ENCODE measurements around the gene TEN1.

TEN1 gene

DNA sequence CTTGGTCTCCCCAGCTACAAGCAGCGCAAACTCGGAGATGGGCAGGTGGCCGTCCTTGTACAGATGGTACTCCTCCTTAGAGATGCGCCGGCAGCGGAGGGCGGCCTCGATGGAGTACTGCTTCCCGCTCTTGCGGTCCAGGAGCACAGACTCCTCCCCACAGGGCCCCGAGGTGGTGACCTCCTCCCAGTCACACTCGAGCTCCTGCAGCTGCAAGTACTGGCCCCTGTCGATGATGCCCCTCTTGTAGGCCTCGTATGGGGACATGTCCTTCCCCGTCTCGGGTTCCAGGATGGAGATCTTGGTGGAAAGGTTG, 28.8 kb downstream of the TEN1 start:
- DNase-seq: no peak

DNA sequence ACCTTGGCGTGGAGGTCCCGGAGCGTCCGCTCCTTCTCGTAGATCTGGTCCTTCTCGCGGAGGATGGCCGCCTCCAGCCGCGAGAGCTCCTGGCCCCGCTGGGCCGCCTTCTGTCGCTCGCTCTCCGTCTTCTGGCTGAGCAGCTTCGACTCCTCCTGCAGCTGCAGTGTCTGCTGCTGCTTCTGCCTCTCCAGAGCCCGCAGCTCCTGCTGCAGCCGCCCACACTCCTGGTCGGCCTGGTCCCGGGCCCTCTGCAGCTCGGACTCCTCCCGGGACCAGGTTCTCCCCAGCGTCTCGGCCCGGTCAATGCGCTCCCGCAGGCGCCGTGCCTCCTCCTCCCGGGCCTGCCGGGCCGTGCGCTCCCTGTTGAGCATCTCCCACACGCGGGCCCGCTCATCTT, 29.2 kb downstream of the TEN1 start:
- no peak for DNase-seq

DNA sequence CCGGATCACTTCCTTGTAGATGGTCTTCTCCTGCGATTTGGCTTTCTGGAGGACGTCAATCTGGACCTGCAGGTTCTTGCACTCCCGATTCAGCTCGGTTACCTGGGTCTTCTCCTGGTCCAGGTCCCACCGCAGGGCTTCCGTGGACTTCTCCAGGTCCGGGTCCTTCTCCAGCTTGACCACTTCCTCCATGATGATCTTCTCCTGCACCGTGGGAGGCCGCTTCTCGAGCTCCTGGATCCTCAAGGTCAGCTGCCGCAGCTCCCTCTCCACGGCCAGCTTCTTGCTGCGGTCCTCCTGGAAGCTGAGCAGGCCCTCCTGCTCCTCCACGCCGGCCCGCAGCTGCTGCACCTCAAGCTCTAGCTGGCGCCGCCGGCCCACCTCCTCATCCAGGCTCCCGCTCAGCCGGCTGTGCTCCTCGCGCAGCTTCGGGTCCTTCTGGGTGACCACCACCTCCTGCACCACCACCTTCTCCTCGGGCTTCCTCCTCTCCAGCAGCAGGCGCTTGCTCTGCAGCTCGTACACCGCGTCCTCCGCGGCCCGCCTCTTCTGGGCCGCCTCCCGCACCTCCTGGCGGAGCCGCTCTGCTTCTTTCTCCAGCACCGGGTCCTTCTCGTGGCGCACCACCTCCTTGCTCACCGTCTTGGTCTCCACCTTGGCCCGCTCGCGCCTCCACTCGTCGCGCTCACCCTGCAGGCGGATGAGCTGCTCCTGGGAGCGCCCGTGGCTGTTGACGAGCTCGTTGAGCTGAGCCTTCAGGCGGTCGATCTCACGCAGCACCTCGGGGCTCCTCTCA, 29.8 kb downstream of the TEN1 start:
- no peak for DNase-seq

DNA sequence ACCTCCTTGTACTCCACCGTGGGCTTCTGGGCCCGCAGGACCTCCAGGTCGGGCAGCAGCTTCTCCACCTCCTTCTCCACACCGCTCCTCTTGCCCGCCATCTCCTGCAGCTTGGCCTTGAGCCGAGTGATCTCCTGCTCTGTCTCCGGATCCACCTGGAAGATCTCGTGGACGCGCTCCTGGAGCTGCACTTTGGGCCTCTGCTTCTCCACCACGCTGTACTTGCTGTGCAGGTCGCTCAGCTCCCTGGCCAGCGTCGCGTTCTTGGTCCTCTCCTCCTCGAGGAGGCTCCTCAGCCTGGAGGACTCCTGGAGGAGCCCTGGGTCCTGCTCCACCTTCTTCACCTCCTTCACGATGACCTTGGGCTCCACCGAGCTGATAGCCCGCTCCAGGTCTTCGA, 30.4 kb downstream of the TEN1 start:
- no peak for DNase-seq

DNA sequence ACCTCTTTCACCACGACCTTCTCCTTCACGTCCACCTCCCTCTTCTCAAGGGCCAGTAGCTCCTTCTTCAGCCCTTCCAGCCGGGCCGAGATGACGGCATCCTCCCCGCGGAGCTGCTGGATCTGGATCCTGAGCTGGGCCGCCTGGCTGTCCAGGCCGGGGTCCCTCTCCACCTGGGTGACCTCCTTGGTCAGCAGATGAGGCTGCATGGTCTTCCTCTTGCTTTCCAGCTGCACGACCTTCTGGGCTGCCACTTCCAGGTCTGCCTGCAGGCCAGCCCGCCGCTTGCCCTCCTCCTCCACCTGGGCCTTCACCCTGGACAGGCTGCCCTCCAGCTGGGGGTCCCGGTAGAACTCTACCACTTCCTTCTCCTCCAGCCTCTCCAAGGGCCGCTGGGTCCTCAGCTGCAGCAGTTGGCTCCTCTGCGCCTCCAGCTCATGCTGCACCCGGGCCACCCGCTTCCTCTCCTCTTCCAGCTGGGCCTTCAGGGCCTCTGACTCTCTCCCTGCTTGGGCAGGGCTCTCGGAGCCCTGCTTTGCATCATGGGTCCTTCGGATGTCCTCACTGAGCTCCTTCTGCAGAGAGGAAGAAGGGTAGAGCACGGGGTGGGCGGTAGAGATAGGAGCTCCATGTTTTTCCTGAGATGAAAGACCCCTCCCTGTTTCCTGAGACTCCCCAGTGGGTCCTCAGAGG, 31.1 kb downstream of the TEN1 start:
- DNase-seq: no peak

DNA sequence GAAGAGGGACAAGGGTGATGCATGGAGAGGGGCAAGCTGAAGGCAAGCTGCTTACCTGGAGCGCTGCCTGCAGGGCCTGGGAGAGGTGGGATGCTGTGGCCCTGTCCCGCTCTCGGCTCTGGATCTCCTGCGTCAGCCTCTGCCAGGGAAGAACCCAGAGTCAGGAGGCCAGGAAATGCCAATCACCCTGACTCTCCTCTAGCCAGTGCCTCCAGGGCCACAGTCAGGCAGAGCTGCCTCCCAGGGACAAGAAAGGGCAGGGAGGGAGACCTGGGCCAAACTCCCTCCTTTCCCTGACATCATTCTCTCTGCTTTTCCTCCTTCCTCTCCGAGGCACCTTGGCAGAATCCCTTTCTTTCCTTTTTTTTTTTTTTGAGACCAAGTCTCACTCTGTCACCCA, 32.9 kb downstream of the TEN1 start:
- no peak for DNase-seq

DNA sequence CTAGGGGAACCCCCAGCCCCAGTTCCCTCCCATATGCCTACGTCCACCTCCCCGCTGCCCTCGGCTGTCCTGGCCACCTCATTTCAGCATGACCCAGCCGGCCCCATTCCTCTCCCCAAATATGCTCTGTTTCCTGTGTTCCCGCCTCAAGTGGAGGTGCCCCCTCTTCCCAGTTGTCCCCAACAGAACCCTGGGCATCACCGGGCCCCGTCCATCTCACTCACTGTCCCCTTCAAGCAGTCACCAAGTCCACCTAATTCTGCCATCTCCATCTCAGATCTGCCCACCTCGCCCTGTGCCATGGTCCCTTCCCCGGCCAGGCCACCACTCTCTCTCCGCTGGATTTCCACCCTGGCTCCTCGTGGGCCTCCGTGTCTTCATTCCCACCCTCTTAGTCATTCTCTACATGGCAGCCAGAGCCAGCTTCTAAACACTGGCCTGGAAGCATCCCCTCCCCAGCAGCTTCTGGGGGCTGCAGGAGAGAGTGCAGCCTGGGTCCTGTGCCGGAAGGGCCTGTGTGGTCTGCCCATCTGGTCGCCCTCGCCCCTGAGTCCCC, 34.4 kb downstream of the TEN1 start:
- no peak for DNase-seq

DNA sequence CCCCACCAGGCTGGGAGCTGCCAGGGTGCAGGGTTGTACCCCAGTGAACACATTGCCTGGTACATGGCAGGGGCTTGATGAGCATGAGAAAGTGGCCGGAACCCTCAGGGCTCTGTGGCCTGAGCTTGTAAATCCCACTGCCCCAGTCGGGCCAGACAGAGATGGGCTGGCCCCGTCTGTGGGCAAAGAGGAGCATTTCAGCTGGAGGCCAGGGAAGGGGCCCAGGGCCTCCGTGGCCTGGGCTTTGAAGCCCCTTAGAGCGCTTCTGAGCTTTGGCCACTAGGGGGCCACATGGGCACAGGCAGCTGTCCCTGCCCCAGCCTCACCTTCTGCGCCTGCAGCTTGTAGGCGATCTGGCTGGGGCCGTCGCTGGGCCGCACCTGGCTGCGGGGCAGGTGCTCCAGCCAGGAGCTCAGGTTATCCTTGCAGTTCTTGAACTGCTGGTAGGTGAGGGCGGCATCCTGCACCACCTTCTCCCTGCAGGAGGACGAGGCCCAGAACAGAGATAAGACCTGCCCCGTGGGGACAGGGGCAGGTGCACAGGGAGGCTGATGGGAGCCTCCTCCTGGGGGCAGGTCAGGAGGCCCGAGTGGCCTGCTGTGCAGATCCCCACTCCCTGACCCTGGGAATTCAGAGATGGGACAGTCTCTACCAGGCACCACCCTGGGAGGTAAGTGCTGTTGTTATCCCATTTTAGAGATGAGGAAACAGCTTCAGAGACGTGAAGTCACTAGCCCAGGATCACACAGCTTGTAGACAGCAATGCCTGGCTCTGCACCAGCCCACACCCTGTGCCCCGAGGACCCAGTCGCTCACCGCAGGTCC, 35.3 kb downstream of the TEN1 start:
- peak; percentile 78 for DNase-seq

DNA sequence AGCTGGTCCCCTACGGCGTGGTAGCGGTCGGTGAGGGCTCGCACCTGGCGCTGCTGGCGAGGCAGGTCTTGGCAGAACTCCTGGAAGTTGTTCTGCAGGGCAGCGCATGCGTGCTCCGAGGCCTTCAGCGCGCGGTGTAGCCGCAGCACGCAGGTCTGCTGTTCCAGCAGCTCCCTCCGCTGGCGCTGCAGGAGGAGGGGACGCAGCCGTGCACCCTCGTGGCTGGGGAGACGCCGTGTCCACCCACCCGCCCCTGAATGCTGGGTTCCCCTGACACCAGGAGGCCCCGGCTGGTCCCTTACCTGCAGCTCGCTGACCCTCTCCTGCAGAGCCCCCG, 35.9 kb downstream of the TEN1 start:
- no peak for DNase-seq

DNA sequence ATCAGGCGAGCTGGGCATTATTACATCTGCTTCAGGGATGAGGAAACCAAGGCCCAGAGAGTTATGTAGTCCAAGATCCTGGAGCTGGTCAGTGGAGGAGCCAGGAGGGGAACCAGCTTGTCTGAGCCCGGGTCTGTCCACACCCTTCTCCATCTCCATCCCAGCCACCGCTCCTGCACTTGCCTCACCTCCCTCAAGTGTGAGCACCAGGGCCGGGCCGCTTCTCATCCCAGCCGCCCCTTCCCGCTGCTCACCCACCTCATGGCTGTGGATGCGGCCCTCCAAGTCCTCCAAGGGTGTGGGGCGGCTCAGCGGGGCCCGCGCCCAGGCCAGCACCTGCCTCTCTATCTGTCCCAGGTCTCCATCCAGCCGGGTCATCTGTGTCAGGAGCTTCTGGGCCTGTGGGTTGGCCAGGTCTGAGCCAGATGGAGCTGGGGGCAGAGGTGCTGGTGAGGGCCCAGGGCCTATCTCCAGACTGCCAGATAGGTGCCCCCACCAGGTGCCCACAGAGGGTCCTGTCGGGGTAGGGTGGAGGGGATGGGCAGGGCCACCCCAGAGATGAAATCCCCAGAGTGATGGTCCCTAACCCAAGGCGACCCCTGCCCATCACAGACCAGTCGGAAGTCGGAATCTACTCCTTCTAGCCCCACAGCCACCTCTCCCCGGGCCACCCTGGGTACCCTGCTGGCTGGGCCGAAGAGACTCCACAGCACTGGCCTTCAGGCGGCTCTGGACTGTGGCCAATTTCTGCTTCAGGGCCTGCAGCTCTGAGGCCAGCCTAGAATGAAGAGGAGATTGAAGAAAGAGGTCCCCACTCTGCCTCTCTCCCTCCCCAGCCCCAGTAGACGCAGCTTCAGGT, 38.7 kb downstream of the TEN1 start:
- no peak for DNase-seq

DNA sequence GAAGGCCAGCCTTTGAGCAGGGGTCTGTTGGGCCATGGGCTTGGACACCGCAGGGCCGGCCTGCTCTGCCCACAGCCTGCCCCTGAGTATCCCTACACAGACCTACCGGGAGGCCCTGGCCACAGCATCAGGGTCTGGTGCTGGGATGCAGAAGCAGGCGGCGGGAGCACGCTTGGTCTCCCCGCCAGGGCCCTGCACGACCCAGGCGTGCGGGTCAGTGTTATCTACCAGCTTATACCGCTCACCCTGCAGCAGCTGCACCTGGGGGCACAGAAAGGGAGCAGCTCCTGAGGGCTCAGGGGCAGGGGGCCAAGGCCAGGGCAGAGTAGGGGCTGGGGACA, 39.3 kb downstream of the TEN1 start:
- DNase-seq: no peak

DNA sequence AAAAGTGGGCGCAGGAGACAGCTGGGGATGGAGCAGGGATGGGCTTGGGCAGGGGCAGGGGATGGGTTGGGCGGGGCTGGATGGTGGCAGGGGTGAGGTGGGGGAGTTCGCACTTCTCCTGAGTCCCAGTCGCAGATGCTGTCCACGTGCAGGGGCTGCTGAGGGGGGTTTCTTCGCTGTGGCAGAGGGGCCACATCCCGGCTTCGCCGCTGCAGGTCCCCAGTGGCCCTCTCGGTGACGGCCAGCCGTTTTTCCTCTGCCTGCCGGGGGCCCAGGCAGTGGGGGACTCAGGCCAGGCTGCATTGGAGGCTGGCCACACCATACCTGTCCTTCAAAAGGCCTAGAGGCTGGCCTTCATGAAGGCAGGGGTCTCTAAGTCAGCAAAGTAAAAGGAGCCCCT, 39.8 kb downstream of the TEN1 start:
- DNase-seq: no peak

DNA sequence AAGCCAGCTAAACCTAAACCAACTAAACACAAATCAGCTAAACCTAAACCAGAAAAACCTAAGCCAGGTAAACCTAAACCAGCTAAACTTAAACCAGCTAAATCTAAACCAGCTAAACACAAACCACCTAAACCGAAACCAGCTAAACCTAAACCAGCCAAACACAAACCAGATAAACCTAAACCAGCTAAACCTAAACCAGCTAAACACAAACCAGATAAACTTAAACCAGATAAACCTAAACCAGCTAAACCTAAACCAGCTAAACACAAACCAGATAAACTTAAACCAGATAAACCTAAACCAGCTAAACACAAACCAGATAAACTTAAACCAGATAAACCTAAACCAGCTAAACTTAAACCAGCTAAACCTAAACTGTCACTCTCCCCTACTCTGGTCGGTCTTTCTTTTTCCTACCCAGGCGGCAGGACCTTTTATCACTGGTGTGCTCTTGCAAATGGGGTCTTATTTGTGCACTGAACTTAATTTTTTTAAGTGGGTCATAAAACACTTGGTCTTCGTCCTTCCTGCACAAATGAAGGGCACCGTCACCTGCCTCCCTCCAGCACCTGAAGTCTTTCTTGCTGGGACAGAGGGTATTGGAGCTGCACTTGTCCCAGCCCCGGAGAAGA, 40.9 kb downstream of the TEN1 start:
- no peak for DNase-seq

DNA sequence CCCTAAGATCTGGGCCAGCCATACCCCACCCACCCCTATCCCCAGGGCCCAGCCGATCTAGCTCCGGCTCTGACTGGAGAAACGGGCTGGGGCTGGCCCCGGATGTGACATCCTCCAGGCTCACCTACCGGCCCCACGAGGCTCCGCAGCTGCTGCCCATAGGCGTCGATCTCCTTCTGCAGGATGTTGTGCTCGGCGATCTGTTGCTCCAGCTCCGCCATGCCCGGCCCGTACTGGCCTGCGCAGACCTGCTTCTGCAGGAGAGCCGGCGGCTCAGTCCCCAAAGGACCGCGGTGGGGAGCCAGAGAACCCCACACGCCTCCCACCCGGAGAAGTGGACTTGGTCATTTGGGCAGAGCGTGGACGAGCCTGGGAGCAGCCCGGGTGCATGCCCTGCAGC, 43.2 kb downstream of the TEN1 start:
- DNase-seq: no peak

DNA sequence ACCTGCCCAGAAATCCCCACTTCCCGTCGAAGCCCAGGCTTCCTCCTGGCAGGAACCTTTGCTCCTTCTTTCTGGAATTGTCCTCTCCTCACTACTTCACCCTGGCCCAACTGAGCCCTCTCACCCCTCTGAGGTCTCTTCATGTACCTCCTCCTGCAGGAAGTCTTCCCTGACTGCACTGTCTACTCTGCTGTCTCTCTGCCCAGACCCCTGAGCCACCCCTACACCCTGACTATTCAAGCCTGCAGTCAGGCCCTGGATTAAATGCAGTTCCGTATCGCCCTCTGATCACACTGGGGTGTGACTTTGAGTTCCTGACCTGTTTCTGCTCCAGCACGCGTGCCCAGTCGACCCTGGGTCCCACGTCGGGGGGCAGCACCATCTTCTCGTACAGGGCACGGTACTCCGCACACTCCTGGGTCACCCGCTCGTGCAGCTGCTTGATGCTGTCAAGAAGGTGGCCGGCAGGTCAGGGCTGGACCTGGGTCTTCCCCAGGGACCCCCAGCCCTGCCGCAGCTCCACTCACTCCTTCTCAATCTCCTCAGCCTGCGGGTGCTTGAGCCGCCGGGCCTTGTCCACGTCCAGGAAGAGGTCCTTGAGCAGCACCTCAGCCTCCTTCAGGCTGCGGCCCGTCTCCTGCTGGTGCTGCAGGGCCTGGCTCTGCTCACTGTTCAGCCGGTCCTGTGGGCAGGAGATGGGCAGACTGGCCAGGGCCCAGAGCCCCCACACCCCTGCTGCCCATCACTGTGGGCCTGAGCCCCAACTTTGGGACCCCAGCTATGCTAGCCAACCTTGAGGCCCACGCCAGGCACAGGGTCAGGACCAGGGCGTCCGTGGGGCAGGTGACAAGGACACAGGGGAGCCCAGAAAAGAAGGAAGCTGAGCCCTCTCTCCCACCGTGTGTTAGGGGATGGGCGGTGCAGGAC, 44.2 kb downstream of the TEN1 start:
- no peak for DNase-seq

DNA sequence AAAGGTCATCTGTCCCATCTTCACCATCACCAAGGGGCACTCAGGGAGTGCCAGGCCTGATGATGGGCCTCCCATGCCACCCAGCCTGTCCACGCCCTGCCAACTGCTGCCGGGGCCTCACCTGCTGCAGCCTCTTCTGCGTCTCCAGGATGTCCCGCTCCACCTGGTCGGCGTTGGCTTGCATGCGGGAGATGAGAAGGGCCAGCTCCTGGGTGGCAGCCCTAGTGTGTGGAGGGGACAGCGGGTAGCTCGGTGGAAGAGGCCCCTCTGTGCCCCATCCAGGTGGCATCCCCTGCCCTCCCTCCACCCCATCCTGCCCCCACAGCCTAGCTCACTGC, 44.8 kb downstream of the TEN1 start:
- DNase-seq: no peak

DNA sequence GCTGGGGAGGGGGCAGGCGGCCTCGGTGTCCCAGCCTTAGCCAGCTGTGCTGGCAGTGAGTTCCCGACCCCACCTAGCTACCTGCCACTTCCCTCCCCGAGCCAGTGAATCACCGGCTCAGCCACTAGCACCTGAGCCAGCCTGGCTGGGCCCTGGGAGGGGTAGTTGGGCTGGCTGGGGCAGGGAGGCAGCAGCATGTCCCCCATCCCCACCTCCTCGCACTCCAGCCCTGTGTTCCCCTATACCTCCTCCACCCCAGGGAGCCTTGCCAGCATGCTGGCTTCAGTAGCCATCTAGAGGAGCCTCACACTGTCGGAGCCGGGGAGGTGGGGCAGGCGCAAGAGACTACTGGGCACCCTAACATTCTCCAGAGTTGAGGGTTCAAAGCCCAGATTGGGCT, 45.3 kb downstream of the TEN1 start:
- DNase-seq: no peak

DNA sequence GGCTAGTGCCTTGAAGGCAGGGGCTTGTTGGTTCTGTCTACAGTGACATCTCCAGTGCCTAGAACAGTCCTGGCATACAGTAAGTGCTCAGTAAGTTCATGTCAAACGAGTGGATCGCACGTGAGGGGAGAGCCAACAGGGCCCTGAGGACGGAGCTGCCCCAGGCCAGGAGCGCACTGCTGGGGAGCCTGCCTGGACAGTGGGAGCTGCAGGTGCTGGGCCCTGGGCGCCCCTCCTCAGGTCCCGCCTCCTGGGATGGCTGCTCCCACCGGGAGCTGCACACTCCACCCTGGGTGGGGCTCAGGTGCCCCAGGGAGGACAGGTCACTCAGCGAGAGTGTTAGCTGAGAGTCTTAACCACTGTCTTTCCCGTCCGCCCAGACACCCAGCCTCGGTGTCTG, 46.3 kb downstream of the TEN1 start:
- DNase-seq: no peak

DNA sequence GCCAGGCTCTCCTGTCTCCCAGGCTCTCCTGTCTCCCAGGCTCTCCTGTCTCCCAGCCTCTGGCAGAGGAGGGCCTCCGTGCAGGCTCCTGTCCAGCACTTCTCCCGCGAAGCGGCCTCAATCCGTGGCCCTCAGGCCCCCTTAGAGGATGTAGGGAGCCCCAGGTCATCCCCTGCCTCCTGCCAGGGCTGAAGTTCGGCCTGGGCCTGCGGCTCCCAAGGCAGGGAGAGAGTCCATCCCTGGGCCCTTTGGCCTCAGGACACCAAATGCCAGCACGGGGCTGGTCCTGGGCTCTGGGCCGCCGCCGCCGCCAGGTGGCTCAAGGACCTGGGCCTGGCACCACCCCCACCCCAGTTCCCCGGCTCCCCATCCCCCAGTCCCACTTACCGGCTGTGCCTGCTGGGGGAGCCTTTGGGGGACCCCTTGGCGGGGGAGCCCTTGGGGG, 47.7 kb downstream of the TEN1 start:
- DNase-seq: no peak

DNA sequence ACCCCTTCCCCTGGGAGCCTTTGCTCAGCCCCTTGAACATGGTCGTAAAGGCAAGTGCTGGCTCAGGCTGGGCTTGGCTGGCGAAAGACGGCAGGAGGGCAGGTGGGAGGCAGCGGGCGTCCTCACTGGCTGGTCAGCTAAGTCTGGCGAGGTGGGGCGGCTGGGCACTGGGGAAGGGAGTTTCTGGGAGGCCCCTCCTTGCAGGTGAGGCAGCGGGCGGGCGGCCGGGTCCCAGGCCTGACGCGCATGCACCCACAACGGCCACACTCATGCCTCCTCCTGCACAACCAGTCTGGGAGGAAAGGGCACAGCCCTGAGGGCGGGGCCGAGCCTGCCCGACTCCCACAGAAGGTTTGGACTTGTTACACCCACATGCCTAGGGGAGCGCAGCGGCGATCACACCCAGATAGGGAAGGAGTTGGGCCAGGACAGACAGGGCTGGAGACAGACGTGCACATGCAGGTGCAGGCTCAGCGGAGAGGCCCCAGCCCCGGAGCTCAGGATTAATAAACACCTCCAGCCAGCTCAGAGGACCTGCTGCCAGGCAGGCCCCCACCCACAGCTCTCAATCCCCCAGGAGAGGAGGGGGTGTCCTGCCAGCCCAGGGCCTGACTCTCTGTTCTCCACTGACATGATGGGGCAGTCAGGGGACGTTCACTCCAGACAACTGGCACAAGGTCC, 48.3 kb downstream of the TEN1 start, which contains the start of gene EVPL:
TSS of gene EVPL (minus strand) at position 148 of the 681 bp plus-strand sequence. CDS start at position 40, 108 bp downstream.
- no peak for DNase-seq
